K562 (cell line): ENCODE data around the gene SLC6A7. TPM values are rescaled to one million over a fixed set of nuclear protein-coding genes. Genes with fewer than 3 reads are reported as not detected.

Experiments
- ATAC-seq: fragments of 200-7000 bp; cut with Tn5 transposase; 3 replicates; pipeline ENCODE4 v1.9.1; 2020; ENCODE audit warnings: moderate library complexity
- BruUV-seq: library from RNA; stranded (reverse); fragments of 400-500 nt; replicated peaks from 2 replicates; lab custom pipeline; 2021; lab: Mats Ljungman, UMichigan
- CTCF ChIA-PET: fragments of 300-600 bp; formaldehyde crosslinking; extraction: SDS; loops from one replicate; lab custom pipeline; 2021; ENCODE audit warnings: low intra/inter-chr PET ratio; lab: Yijun Ruan, JAX
- POLR2A ChIA-PET: fragments of 300-600, 350-650 bp; sonication (Branson Sonifier 250); formaldehyde crosslinking; extraction: SDS; loops from one replicate; lab custom pipeline; 2021; ENCODE audit warnings: antibody characterized with exemption, inconsistent platforms; lab: Yijun Ruan, JAX
- DNase-seq, 4 experiments: peaks; one replicate each; pipeline versions ENCODE4 v3.0.0 to v3.0.0-alpha.2; 2011 to 2018; ENCODE audit warnings: low spot score in 3 of 4, mixed read lengths in 3 of 4; ENCODE audit errors: extremely low read depth in 1 of 4
- FAIRE-seq: peaks from 2 replicates; lab custom pipeline; 2011; peaks lifted over from hg19 to GRCh38; lab: Jason Lieb, UNC
- H2AFZ ChIP-seq: 2 replicates; pipeline ENCODE4 v1.6.0; 2011; ENCODE audit warnings: low read depth, low read length, control low read depth, inconsistent platforms
- H3K27ac ChIP-seq: fragments of 200-600 bp; 3 replicates; pipeline ENCODE4 v1.8.0; 2011; ENCODE audit warnings: low read depth, mild to moderate bottlenecking, control low read depth, inconsistent platforms, low read length, moderate library complexity, mixed read lengths; ENCODE audit errors: extremely low read depth
- H3K27me3 ChIP-seq, 2 experiments: fragments of 300-600 bp in 1 of 2; 2 replicates in 1 of 2; 3 replicates in 1 of 2; pipeline versions ENCODE4 v1.6.0 to v1.8.0; 2011; ENCODE audit warnings: inconsistent platforms in 2 of 2, low read length in 2 of 2, mild to moderate bottlenecking in 1 of 2, mixed read lengths in 1 of 2, moderate library complexity in 1 of 2; ENCODE audit not compliant: control insufficient read depth in 2 of 2, insufficient read depth in 2 of 2
- H3K36me3 ChIP-seq: fragments of 300-600 bp; 3 replicates; pipeline ENCODE4 v1.8.0; 2011; ENCODE audit warnings: mild to moderate bottlenecking, low read length, inconsistent platforms; ENCODE audit not compliant: control insufficient read depth, insufficient read depth
- H3K4me1 ChIP-seq, 2 experiments: fragments of 200-600 bp in 1 of 2; replicated peaks in 1 of 2; 2 replicates in 1 of 2; 3 replicates in 1 of 2; pipeline versions ENCODE4 v1.5.1 to v1.8.0; 2011; ENCODE audit warnings: inconsistent platforms in 2 of 2, low read length in 2 of 2, mild to moderate bottlenecking in 1 of 2, mixed read lengths in 1 of 2, moderate library complexity in 1 of 2; ENCODE audit not compliant: control insufficient read depth in 2 of 2, insufficient read depth in 2 of 2
- H3K4me2 ChIP-seq: 2 replicates; pipeline ENCODE4 v1.6.1; 2011; ENCODE audit warnings: low read length, control low read depth, inconsistent platforms, mixed read lengths; ENCODE audit not compliant: insufficient read depth
- H3K4me3 ChIP-seq: fragments of 200-600 bp; sonication (generic), shearing (Covaris generic); 2 replicates; pipeline ENCODE4 v1.5.1; 2016; ENCODE audit warnings: control low read depth, inconsistent platforms
- H3K79me2 ChIP-seq: fragments of 200-600 bp; 3 replicates; pipeline ENCODE4 v1.8.0; 2011; ENCODE audit warnings: low read length, inconsistent platforms; ENCODE audit not compliant: control insufficient read depth, insufficient read depth
- H3K9ac ChIP-seq, 2 experiments: 2 replicates each; pipeline versions ENCODE4 v1.6.0 to v1.6.1; 2011; ENCODE audit warnings: low read depth in 2 of 2, low read length in 2 of 2, control low read depth in 1 of 2, inconsistent platforms in 1 of 2, mild to moderate bottlenecking in 1 of 2, mixed read lengths in 1 of 2; ENCODE audit not compliant: insufficient read depth in 1 of 2
- H3K9me1 ChIP-seq: one replicate; pipeline ENCODE4 v1.6.0; 2011; ENCODE audit warnings: inconsistent platforms, mild to moderate bottlenecking, low read length, moderate library complexity; ENCODE audit not compliant: control insufficient read depth, insufficient read depth
- H3K9me3 ChIP-seq: replicated peaks from 2 replicates; pipeline ENCODE4 v1.5.1; 2011; ENCODE audit warnings: low read depth, low read length, inconsistent platforms; ENCODE audit not compliant: control insufficient read depth, insufficient read depth
- H4K20me1 ChIP-seq: replicated peaks from 2 replicates; pipeline ENCODE4 v1.6.1; 2011; ENCODE audit warnings: low read length, inconsistent platforms, mixed read lengths; ENCODE audit not compliant: control insufficient read depth, insufficient read depth
- PKNOX1 ChIP-seq: fragments of 450-650 bp; IDR thresholded peaks from 2 replicates; pipeline ENCODE4 v1.6.1; 2016
- RAD21 ChIP-seq, 2 experiments: fragments of 250-450 bp in 1 of 2; fragments of 450-650 bp in 1 of 2; sonication (Bioruptor Pico) in 1 of 2; formaldehyde crosslinking in 1 of 2; IDR thresholded peaks in 1 of 2; conservative IDR thresholded peaks in 1 of 2; 2 replicates each; pipeline versions ENCODE4 v1.4.0 to v1.8.0; 2020 to 2022; ENCODE audit warnings: mild to moderate bottlenecking in 2 of 2, moderate library complexity in 1 of 2
- SIN3B ChIP-seq: fragments of 450-650 bp; IDR thresholded peaks from 2 replicates; pipeline ENCODE4 v1.6.1; 2017; ENCODE audit warnings: low read depth, mild to moderate bottlenecking, moderate library complexity
- TCF3 ChIP-seq: sonication (generic); formaldehyde crosslinking; IDR thresholded peaks from 2 replicates; pipeline ENCODE4 v1.4.0; 2020; ENCODE audit warnings: mild to moderate bottlenecking, missing genetic modification reagents
- WGBS: fragments of 100-300 bp; shearing (Covaris generic); methylation state at CpG from one replicate; pipeline ENCODE4 v1.1.6; 2016; ENCODE audit warnings: low coverage, mixed read lengths; ENCODE audit not compliant: insufficient coverage; ENCODE audit errors: missing lambda C conversion rate; 5-methylcytosine and 5-hydroxymethylcytosine counted together
- in situ Hi-C: fragments of 300-500 bp; cut with MboI; formaldehyde crosslinking; loops from 4 replicates; pipeline ENCODE4 v1.15.0; 2018; ENCODE audit warnings: inconsistent platforms, mixed read lengths
- intact Hi-C: fragments of 100-400 bp; cut with micrococcal nuclease; formaldehyde crosslinking; loops from 2 replicates; pipeline ENCODE4 v1.14.2; 2022
- polyA plus RNA-seq, 8 experiments: library from polyadenylated mRNA; depleted of rRNA in 4 of 8; stranded (reverse) in 5 of 8; unstranded in 3 of 8; fragments of >200 nt; fragmentation: Nextera tagmentation in 2 of 8; fragmentation: Illumina TruSeq in 1 of 8; extraction: Ambion mirVana in 2 of 8; extraction: Trizol in 1 of 8; gene quantifications; 2 replicates each; pipeline versions ENCODE4 v1.2.1 to v1.2.3, GENCODE V29; 2011 to 2014; ENCODE audit warnings: inconsistent platforms in 1 of 8, missing spikeins in 1 of 8
- total RNA-seq, 7 experiments: library from RNA; depleted of rRNA in 6 of 7; stranded (reverse); fragments of >200 nt in 6 of 7; fragmentation: Illumina TruSeq in 2 of 7; extraction: Trizol in 2 of 7; gene quantifications; 2 replicates each; pipeline versions ENCODE4 v1.2.1 to v1.2.3, GENCODE V29; 2011 to 2021; ENCODE audit warnings: low replicate concordance in 1 of 7

Gene SLC6A7
- total and polyA plus RNA-seq, 9 of the 15 experiments (the other 6 are each of a cell fraction or from before 2014, with no cell fraction given), result not detected

- FAIRE-seq (no peak), DNase-seq (no peak), ATAC-seq (no peak)
- 4% methylated on average over 6 of the region's 6 CpGs for WGBS
- CTCF ChIA-PET, result no interaction called here
- Histone ChIP-seq H3K9me1 (no peaks in the 10 kb centered on the region), H3K9ac (no peak overlapping the region), H3K79me2 (no peaks in the 10 kb centered on the region), H3K27ac (no peak overlapping the region), H3K27me3 (peaks cover 19 to 44% of the 10 kb centered on the region in 2 experiments), H3K4me2 (no peak overlapping the region), H4K20me1 (peaks cover 5% of the 10 kb centered on the region; the same call in 1 of the 2 replicates), H3K9me3 (no peaks in the 10 kb centered on the region), H3K4me1 (no peaks in the 10 kb centered on the region), H3K36me3 (no peaks in the 10 kb centered on the region), H2AFZ (no peak overlapping the region), H3K4me3 (no peak overlapping the region)
- TF ChIP-seq PKNOX1, result peak; percentile 31; the same call in 1 of the 2 replicates
- no peak for TF ChIP-seq TCF3 (CRISPR knock-in tag)
- TF ChIP-seq RAD21 (CRISPR knock-in tag; conservative IDR thresholded peaks at IDR 0.05 in 1 of 2, IDR thresholded peaks at IDR 0.05 in 1 of 2), result peak in 1 of 2 experiments; percentile 23; a peak in 2 of 4 replicates
- TF ChIP-seq SIN3B, result no peak
- in situ Hi-C loops, result no loop called here
- no TSS peak for BruUV-seq
- intact Hi-C loops, result no loop called here
- POLR2A ChIA-PET, result interaction anchor here (0.6 to 1.0 kb wide), 3 partner anchors 12 to 159 kb away, joined by 3 to 6 read pairs (median 5); no protein-coding TSS in a partner anchor
Observed at GRCh38 chr5:150258130-150258529, 68.3 kb downstream of the SLC6A7 start.

Other genes starting within 250 kb of the SLC6A7 start
Only the 7 nearest of the 11 such genes appear.
- gene HMGXB3, start 189.3 kb upstream of the SLC6A7 start, total RNA-seq (2014; rRNA removed), result 32.1 and 44.2 TPM in 2 replicates
- 32.2 and 34.3 TPM in 2 replicates for gene HMGXB3, start 189.3 kb upstream of the SLC6A7 start, total RNA-seq (2014; rRNA removed; fragmentation: Illumina TruSeq; extraction: Trizol)
- gene HMGXB3, start 189.3 kb upstream of the SLC6A7 start, total RNA-seq (2015; rRNA removed; fragmentation: Illumina TruSeq; extraction: Trizol), result 32.2 and 34.7 TPM in 2 replicates
- gene HMGXB3, start 189.3 kb upstream of the SLC6A7 start, total RNA-seq (2021), result 44.1 and 44.3 TPM in 2 replicates
- gene HMGXB3, start 189.3 kb upstream of the SLC6A7 start, polyA plus RNA-seq (2011; rRNA removed), result 44.0 and 47.5 TPM in 2 replicates
- 40.0 and 41.0 TPM in 2 replicates for gene HMGXB3, start 189.3 kb upstream of the SLC6A7 start, polyA plus RNA-seq (2014; fragmentation: Illumina TruSeq; extraction: Trizol)
- 1 to 10 TPM; 1.8 to 2.1 TPM for gene HMGXB3, start 189.3 kb upstream of the SLC6A7 start, polyA plus RNA-seq (2014; fragmentation: Nextera tagmentation; extraction: Ambion mirVana)
- gene HMGXB3, start 189.3 kb upstream of the SLC6A7 start, polyA plus RNA-seq (2014; rRNA removed), result 31.7 and 31.9 TPM in 2 replicates
- not detected in 2 replicates for gene CSF1R, start 103.5 kb upstream of the SLC6A7 start, total RNA-seq (2014; rRNA removed)
- not detected in 2 replicates for gene CSF1R, start 103.5 kb upstream of the SLC6A7 start, total RNA-seq (2014; rRNA removed; fragmentation: Illumina TruSeq; extraction: Trizol)
- not detected in 2 replicates for gene CSF1R, start 103.5 kb upstream of the SLC6A7 start, total RNA-seq (2015; rRNA removed; fragmentation: Illumina TruSeq; extraction: Trizol)
- 0.20 and 0.22 TPM in 2 replicates for gene CSF1R, start 103.5 kb upstream of the SLC6A7 start, total RNA-seq (2021)
- gene CSF1R, start 103.5 kb upstream of the SLC6A7 start, polyA plus RNA-seq (2011; rRNA removed), result 0.03 TPM in 1 of 2 replicates, not detected in the other
- not detected in 2 replicates for gene CSF1R, start 103.5 kb upstream of the SLC6A7 start, polyA plus RNA-seq (2014; fragmentation: Illumina TruSeq; extraction: Trizol)
- not detected for gene CSF1R, start 103.5 kb upstream of the SLC6A7 start, polyA plus RNA-seq (2014; fragmentation: Nextera tagmentation; extraction: Ambion mirVana)
- 0.64 TPM in 1 of 2 replicates, not detected in the other for gene CSF1R, start 103.5 kb upstream of the SLC6A7 start, polyA plus RNA-seq (2014; rRNA removed)
- 0.09 TPM in 1 of 2 replicates, not detected in the other for gene PDGFRB, start 34.2 kb upstream of the SLC6A7 start, total RNA-seq (2014; rRNA removed)
- 0.07 and 0.13 TPM in 2 replicates for gene PDGFRB, start 34.2 kb upstream of the SLC6A7 start, total RNA-seq (2014; rRNA removed; fragmentation: Illumina TruSeq; extraction: Trizol)
- gene PDGFRB, start 34.2 kb upstream of the SLC6A7 start, total RNA-seq (2015; rRNA removed; fragmentation: Illumina TruSeq; extraction: Trizol), result not detected in 2 replicates
- 0.51 and 0.86 TPM in 2 replicates for gene PDGFRB, start 34.2 kb upstream of the SLC6A7 start, total RNA-seq (2021)
- gene PDGFRB, start 34.2 kb upstream of the SLC6A7 start, polyA plus RNA-seq (2011; rRNA removed), result 1.1 and 1.5 TPM in 2 replicates
- gene PDGFRB, start 34.2 kb upstream of the SLC6A7 start, polyA plus RNA-seq (2014; fragmentation: Illumina TruSeq; extraction: Trizol), result 0.03 and 0.09 TPM in 2 replicates
- gene PDGFRB, start 34.2 kb upstream of the SLC6A7 start, polyA plus RNA-seq (2014; fragmentation: Nextera tagmentation; extraction: Ambion mirVana), result not detected
- 0.01 and 0.07 TPM in 2 replicates for gene PDGFRB, start 34.2 kb upstream of the SLC6A7 start, polyA plus RNA-seq (2014; rRNA removed)
- gene CDX1, start 23.3 kb upstream of the SLC6A7 start, total RNA-seq (2014; rRNA removed), result not detected in 2 replicates
- not detected in 2 replicates for gene CDX1, start 23.3 kb upstream of the SLC6A7 start, total RNA-seq (2014; rRNA removed; fragmentation: Illumina TruSeq; extraction: Trizol)
- not detected in 2 replicates for gene CDX1, start 23.3 kb upstream of the SLC6A7 start, total RNA-seq (2015; rRNA removed; fragmentation: Illumina TruSeq; extraction: Trizol)
- 0.16 TPM in 1 of 2 replicates, not detected in the other for gene CDX1, start 23.3 kb upstream of the SLC6A7 start, total RNA-seq (2021)
- gene CDX1, start 23.3 kb upstream of the SLC6A7 start, polyA plus RNA-seq (2011; rRNA removed), result 0.06 TPM in 1 of 2 replicates, not detected in the other
- not detected in 2 replicates for gene CDX1, start 23.3 kb upstream of the SLC6A7 start, polyA plus RNA-seq (2014; fragmentation: Illumina TruSeq; extraction: Trizol)
- gene CDX1, start 23.3 kb upstream of the SLC6A7 start, polyA plus RNA-seq (2014; fragmentation: Nextera tagmentation; extraction: Ambion mirVana), result not detected
- gene CDX1, start 23.3 kb upstream of the SLC6A7 start, polyA plus RNA-seq (2014; rRNA removed), result not detected in 2 replicates
- gene CAMK2A, start 99.7 kb downstream of the SLC6A7 start, total RNA-seq (2014; rRNA removed), result 0.18 TPM in 1 of 2 replicates, not detected in the other
- not detected in 2 replicates for gene CAMK2A, start 99.7 kb downstream of the SLC6A7 start, total RNA-seq (2014; rRNA removed; fragmentation: Illumina TruSeq; extraction: Trizol)
- 0.04 TPM in 2 replicates for gene CAMK2A, start 99.7 kb downstream of the SLC6A7 start, total RNA-seq (2015; rRNA removed; fragmentation: Illumina TruSeq; extraction: Trizol)
- 0.13 TPM in 1 of 2 replicates, not detected in the other for gene CAMK2A, start 99.7 kb downstream of the SLC6A7 start, total RNA-seq (2021)
- gene CAMK2A, start 99.7 kb downstream of the SLC6A7 start, polyA plus RNA-seq (2011; rRNA removed), result not detected in 2 replicates
- gene CAMK2A, start 99.7 kb downstream of the SLC6A7 start, polyA plus RNA-seq (2014; fragmentation: Illumina TruSeq; extraction: Trizol), result 0.10 TPM in 1 of 2 replicates, not detected in the other
- not detected for gene CAMK2A, start 99.7 kb downstream of the SLC6A7 start, polyA plus RNA-seq (2014; fragmentation: Nextera tagmentation; extraction: Ambion mirVana)
- gene CAMK2A, start 99.7 kb downstream of the SLC6A7 start, polyA plus RNA-seq (2014; rRNA removed), result 0.01 and 0.28 TPM in 2 replicates
- gene ARSI, start 112.8 kb downstream of the SLC6A7 start, total RNA-seq (2014; rRNA removed), result 0.12 TPM in 1 of 2 replicates, not detected in the other
- not detected in 2 replicates for gene ARSI, start 112.8 kb downstream of the SLC6A7 start, total RNA-seq (2014; rRNA removed; fragmentation: Illumina TruSeq; extraction: Trizol)
- gene ARSI, start 112.8 kb downstream of the SLC6A7 start, total RNA-seq (2015; rRNA removed; fragmentation: Illumina TruSeq; extraction: Trizol), result not detected in 2 replicates
- 0.04 TPM in 2 replicates for gene ARSI, start 112.8 kb downstream of the SLC6A7 start, total RNA-seq (2021)
- gene ARSI, start 112.8 kb downstream of the SLC6A7 start, polyA plus RNA-seq (2011; rRNA removed), result 0.07 TPM in 1 of 2 replicates, not detected in the other
- not detected in 2 replicates for gene ARSI, start 112.8 kb downstream of the SLC6A7 start, polyA plus RNA-seq (2014; fragmentation: Illumina TruSeq; extraction: Trizol)
- not detected for gene ARSI, start 112.8 kb downstream of the SLC6A7 start, polyA plus RNA-seq (2014; fragmentation: Nextera tagmentation; extraction: Ambion mirVana)
- not detected in 2 replicates for gene ARSI, start 112.8 kb downstream of the SLC6A7 start, polyA plus RNA-seq (2014; rRNA removed)
- gene TCOF1, start 167.6 kb downstream of the SLC6A7 start, total RNA-seq (2014; rRNA removed), result 75.9 and 93.5 TPM in 2 replicates
- 49.7 and 61.8 TPM in 2 replicates for gene TCOF1, start 167.6 kb downstream of the SLC6A7 start, total RNA-seq (2014; rRNA removed; fragmentation: Illumina TruSeq; extraction: Trizol)
- gene TCOF1, start 167.6 kb downstream of the SLC6A7 start, total RNA-seq (2015; rRNA removed; fragmentation: Illumina TruSeq; extraction: Trizol), result 61.7 and 65.3 TPM in 2 replicates
- gene TCOF1, start 167.6 kb downstream of the SLC6A7 start, total RNA-seq (2021), result 122 and 134 TPM in 2 replicates
- gene TCOF1, start 167.6 kb downstream of the SLC6A7 start, polyA plus RNA-seq (2011; rRNA removed), result 20.7 and 23.9 TPM in 2 replicates
- gene TCOF1, start 167.6 kb downstream of the SLC6A7 start, polyA plus RNA-seq (2014; fragmentation: Illumina TruSeq; extraction: Trizol), result 98.6 and 113 TPM in 2 replicates
- 10 to 100 TPM in 1 of 2 experiments, 1 to 10 TPM in 1; 9.8 to 17.3 TPM for gene TCOF1, start 167.6 kb downstream of the SLC6A7 start, polyA plus RNA-seq (2014; fragmentation: Nextera tagmentation; extraction: Ambion mirVana)
- 53.9 and 64.1 TPM in 2 replicates for gene TCOF1, start 167.6 kb downstream of the SLC6A7 start, polyA plus RNA-seq (2014; rRNA removed)